Hindlimb muscle (tissue), 1 donor: ENCODE measurements around the gene CLCNKA. TPM values are rescaled to one million over a fixed set of nuclear protein-coding genes. Genes with fewer than 3 reads are reported as not detected.
A peak's percentile ranks its signal among the peaks of the same experiment; 100 is the strongest.

ENCODE experiments used
- DNase-seq: peaks from one replicate; pipeline ENCODE4 v3.0.0-alpha.2; 2013
- polyA plus RNA-seq: library from polyadenylated mRNA; unstranded; fragments of 120-200 nt; gene quantifications from one replicate; pipeline ENCODE4 v1.2.1, GENCODE V29; 2013; ENCODE audit not compliant: insufficient read length

CLCNKA gene
- polyA plus RNA-seq, 1 donor: 1.6 TPM

- no peak for DNase-seq
Measured at GRCh38 chr1:16065269-16065576, 43.4 kb downstream of the CLCNKA start.

GRCh38 chr1:16066245-16066644, 44.4 kb downstream of the CLCNKA start:
- DNase-seq: no peak

GRCh38 chr1:16067127-16067768, 45.4 kb downstream of the CLCNKA start:
- no peak for DNase-seq

- DNase-seq: no peak
Measured at GRCh38 chr1:16067933-16068332, 46.1 kb downstream of the CLCNKA start.

GRCh38 chr1:16068356-16069270, 46.8 kb downstream of the CLCNKA start:
- no peak for DNase-seq

GRCh38 chr1:16070640-16071355, 49.0 kb downstream of the CLCNKA start:
- DNase-seq: no peak

GRCh38 chr1:16071614-16072013, 49.8 kb downstream of the CLCNKA start:
- DNase-seq: no peak

- no peak for DNase-seq
Measured at GRCh38 chr1:16072095-16072494, 50.3 kb downstream of the CLCNKA start.

GRCh38 chr1:16072616-16073484, 51.0 kb downstream of the CLCNKA start:
- DNase-seq: no peak

- no peak for DNase-seq
Measured at GRCh38 chr1:16073490-16074119, 51.8 kb downstream of the CLCNKA start, which contains the start of gene FAM131C. Gene FAM131C, minus strand, starts transcription at chr1:16073651. Its CDS starts 209 bp downstream, at chr1:16073442.

- DNase-seq: no peak
Measured at GRCh38 chr1:16074217-16074616, 52.4 kb downstream of the CLCNKA start.

GRCh38 chr1:16075337-16076030, 53.6 kb downstream of the CLCNKA start:
- DNase-seq: no peak

GRCh38 chr1:16076031-16076864, 54.4 kb downstream of the CLCNKA start:
- DNase-seq: no peak

- DNase-seq: no peak
Measured at GRCh38 chr1:16076865-16077238, 55.0 kb downstream of the CLCNKA start.

- no peak for DNase-seq
Measured at GRCh38 chr1:16077406-16078245, 55.8 kb downstream of the CLCNKA start.

- DNase-seq: peak; percentile 79
Measured at GRCh38 chr1:16078925-16079656, 57.3 kb downstream of the CLCNKA start.

- DNase-seq: no peak
Measured at GRCh38 chr1:16080422-16081150, 58.8 kb downstream of the CLCNKA start.

- no peak for DNase-seq
Measured at GRCh38 chr1:16081636-16082035, 59.8 kb downstream of the CLCNKA start.
